IPS-18c (cell line): ENCODE results near the gene DPP4.

Experiments
- H3K4me3 ChIP-seq: 2 replicates; pipeline ENCODE4 v1.7.0; 2013; ENCODE audit warnings: low read depth, mild to moderate bottlenecking, low read length, moderate library complexity; ENCODE audit not compliant: insufficient read depth
- H3K9me3 ChIP-seq: one replicate; pipeline ENCODE4 v1.6.1; 2013; ENCODE audit warnings: mild to moderate bottlenecking, low read length, moderate library complexity; ENCODE audit not compliant: control insufficient read depth, insufficient read depth

Gene DPP4

GRCh38 chr2:162073888-162074631, at the start of gene DPP4:
Gene DPP4 (minus strand): TSS chr2:162074215. CDS start chr2:162073981, 234 bp downstream.
- Histone ChIP-seq H3K4me3 (peak within 1 kb of the TSS; percentile 62), H3K9me3 (no peaks in the 10 kb centered on the region)

- Histone ChIP-seq H3K9me3 (no peaks in the 10 kb centered on the region), H3K4me3 (no peak overlapping the region)
Observed at GRCh38 chr2:162118166-162119031, 44.4 kb upstream of the DPP4 start.

GRCh38 chr2:162116352-162116751, 42.3 kb upstream of the DPP4 start:
- no peaks in the 10 kb centered on the region for H3K9me3 ChIP-seq
- no peak overlapping the region for H3K4me3 ChIP-seq

- Histone ChIP-seq H3K4me3 (no peak overlapping the region), H3K9me3 (no peaks in the 10 kb centered on the region)
Observed at GRCh38 chr2:162115076-162115475, 41.1 kb upstream of the DPP4 start.

- Histone ChIP-seq H3K4me3 (no peak overlapping the region), H3K9me3 (no peaks in the 10 kb centered on the region)
Observed at GRCh38 chr2:162114271-162114670, 40.3 kb upstream of the DPP4 start.

GRCh38 chr2:162113776-162114168, 39.8 kb upstream of the DPP4 start:
- Histone ChIP-seq H3K4me3 (no peak overlapping the region), H3K9me3 (no peaks in the 10 kb centered on the region)

GRCh38 chr2:162113088-162113775, 39.2 kb upstream of the DPP4 start:
- Histone ChIP-seq H3K9me3 (no peaks in the 10 kb centered on the region), H3K4me3 (no peak overlapping the region)

- H3K4me3 ChIP-seq, result no peak overlapping the region
- no peaks in the 10 kb centered on the region for H3K9me3 ChIP-seq
Observed at GRCh38 chr2:162111958-162112850, 38.2 kb upstream of the DPP4 start.

GRCh38 chr2:162107361-162107901, 33.4 kb upstream of the DPP4 start:
- Histone ChIP-seq H3K9me3 (no peaks in the 10 kb centered on the region), H3K4me3 (no peak overlapping the region)

GRCh38 chr2:162106746-162107145, 32.7 kb upstream of the DPP4 start:
- H3K4me3 ChIP-seq, result no peak overlapping the region

GRCh38 chr2:162106146-162106551, 32.1 kb upstream of the DPP4 start:
- H3K9me3 ChIP-seq, result no peaks in the 10 kb centered on the region
- H3K4me3 ChIP-seq, result no peak overlapping the region

More at GRCh38 chr2:162106746-162107145, 32.7 kb upstream of the DPP4 start:
- H3K9me3 ChIP-seq, result no peaks in the 10 kb centered on the region

GRCh38 chr2:162103443-162104009, 29.5 kb upstream of the DPP4 start:
- Histone ChIP-seq H3K4me3 (no peak overlapping the region), H3K9me3 (peaks cover 2% of the 10 kb centered on the region)

GRCh38 chr2:162100579-162100978, 26.6 kb upstream of the DPP4 start:
- peaks cover 2% of the 10 kb centered on the region for H3K9me3 ChIP-seq
- H3K4me3 ChIP-seq, result no peak overlapping the region

- Histone ChIP-seq H3K9me3 (peaks cover 2% of the 10 kb centered on the region), H3K4me3 (no peak overlapping the region)
Observed at GRCh38 chr2:162099836-162100235, 25.8 kb upstream of the DPP4 start.

GRCh38 chr2:162092658-162093556, 18.9 kb upstream of the DPP4 start:
- Histone ChIP-seq H3K4me3 (no peak overlapping the region), H3K9me3 (no peaks in the 10 kb centered on the region)
